ENCODE measurements around the gene FNTB.
A peak's percentile ranks its signal among the peaks of the same experiment; 100 is the strongest.
"Not testable (repeated sequence)": the region's sequence is repeated elsewhere in the genome, so short reads cannot be mapped to it uniquely, and the experiment has no call there.

FNTB gene

DNA sequence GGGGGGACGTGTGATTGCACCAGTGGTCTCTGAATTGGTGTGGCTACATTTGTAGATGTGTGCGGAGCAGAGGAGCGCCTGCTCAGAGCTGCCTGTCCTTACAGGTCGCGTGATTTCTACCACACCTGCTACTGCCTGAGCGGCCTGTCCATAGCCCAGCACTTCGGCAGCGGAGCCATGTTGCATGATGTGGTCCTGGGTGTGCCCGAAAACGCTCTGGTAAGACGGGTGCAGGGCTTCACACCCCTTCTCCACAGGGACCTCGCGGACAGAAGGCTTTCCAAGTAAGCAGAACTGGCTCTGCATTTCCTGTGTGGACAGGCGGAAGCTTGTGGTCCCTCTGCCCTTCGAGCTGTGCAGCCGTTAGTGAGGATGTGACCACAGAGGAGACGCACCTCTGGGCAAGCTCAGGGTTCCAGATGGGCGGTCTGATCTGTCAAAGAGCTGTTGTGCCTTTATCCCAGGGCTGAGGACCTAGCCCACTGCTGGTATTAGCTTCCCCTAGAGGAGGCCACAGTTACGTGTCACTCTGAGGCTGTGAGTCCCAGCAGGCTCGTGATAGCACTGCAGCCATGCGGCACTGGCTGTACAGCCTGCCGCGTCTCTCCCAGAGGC, 67.9 kb downstream of the FNTB start:
- DNase-seq: no peak

DNA sequence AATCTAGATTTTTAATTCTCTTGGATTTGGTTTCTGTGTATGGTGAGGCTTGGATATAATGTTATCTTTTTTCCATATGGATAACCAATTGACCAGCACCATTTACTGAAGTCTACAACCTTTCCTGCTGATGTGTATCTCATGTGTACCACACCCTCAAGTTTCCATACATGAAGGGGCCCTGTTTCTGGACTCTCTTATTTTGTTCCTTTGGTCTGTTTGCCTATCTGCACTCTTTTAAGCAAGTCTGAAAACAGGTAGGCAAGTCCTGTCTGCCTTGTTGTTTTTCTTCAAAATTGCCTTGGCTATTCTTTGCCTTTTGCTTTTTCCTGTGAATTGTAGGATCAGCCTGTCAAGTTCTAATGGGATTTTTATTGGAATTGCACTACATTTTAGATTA, 71.0 kb downstream of the FNTB start:
- no peak for DNase-seq

DNA sequence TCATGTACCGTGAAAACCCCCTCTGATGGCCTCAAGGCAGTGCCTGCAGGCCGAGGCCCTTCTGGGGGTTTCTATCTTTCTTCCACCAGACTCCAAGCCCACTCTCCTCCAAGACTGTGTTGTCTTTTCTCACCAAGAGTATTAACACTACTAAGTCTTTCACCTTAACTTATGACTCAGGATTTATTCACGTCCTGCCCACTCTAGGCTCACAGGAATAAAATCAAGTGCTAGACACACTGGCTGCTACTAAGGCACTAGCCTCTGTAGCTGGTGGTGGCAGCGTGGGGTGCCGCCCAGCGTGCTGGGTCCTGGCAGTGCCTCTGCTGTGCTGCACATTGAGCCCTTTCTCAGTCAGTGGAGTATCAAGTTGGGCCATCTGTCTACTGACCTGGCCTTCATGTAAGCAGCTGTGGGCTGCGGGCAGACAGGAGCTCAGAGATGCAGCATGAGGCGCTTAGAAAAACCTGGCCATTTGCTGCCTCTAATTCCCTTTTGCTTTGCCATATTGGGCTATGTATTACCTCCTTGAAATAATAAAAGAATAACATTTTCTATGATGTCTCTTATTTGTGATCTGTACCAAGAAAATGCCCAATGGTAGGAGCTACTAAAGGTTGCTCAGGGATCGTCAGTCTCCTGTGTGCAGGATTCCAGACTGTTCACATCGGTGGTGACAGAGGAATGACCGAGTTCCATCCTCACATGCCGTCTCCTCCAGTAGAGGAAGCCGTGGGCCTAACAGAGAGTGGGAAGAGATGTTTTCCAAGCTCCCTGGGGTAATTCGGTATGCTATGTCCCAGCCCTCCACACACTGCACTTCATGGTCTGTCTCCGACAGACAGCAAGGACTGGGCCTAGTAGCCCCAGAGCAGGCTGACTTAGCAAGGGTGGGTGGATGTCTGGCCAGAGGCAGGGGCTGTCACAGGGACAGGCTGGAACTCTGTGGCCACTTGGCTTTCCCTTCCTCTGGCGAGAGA, 75.7 kb downstream of the FNTB start:
- peak; percentile 3 for DNase-seq

DNA sequence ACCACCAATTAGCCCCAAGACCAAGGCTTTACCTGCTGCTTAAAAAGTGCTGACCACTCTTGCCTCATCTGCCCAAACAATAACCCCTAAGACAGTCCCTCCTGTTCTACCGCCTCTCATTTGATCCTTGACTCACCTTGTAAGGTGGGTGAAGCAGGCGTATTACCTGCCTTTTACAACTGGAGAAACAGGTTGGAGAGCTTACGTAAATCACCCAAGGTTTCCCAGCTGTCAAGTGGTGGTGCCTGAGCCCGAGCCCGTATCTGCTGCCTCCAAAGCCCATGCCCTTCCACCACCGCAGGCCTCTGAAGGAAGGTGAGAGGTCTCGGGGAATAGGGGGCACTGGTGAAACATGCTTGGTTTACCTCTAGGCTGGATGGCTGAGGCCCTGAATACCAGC, 79.0 kb downstream of the FNTB start:
- no peak for DNase-seq

DNA sequence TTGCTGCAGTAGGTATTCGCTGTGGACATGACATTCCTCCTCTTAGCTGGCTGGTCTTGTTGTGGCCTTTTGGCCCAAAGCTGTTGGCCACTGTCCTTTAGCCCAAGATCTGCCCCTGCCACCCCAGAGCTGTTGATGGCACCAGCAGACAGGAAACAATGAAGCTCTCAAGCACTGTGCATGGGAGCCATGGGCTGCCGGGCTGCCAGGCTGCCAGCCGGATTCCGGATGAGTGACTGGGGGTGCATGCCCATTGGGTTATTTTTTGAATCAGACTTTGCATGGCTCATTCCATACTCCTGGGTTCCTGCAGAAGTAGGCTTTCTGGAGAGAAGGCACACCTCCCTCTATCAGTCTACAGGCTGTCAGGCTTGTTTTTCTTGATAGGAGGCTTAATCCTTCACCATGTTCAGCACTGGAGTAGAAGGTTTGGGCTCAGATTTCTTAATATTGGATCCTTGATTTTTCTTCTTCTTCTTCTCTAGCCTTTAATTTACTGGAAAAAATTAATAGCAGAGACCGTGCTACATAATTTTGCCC, 83.2 kb downstream of the FNTB start:
- DNase-seq: no peak

DNA sequence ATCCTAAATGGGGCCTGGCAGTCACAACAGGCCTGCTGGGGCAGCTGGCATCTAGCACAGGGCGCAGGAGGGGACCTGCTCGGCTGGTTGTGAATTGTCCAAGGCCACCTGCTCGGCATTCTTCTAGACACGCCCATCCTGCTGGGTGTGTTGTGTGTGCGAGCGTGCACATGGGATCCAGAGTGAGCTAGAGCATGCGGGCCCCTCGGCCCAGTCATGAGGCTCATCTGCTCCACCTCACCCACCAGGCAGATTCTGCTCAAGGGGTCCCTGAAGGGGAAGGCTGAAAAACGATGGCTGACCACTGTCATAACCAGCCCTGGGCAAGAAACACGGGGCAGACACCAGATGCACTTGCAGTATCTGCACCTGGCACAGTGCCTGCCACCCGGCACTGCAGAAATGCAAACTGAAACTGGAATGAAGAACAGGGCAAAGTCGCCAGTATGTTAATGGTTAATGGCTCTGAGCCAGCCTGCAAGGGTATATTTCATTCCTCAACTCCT, 83.8 kb downstream of the FNTB start:
- DNase-seq: peak; percentile 13

DNA sequence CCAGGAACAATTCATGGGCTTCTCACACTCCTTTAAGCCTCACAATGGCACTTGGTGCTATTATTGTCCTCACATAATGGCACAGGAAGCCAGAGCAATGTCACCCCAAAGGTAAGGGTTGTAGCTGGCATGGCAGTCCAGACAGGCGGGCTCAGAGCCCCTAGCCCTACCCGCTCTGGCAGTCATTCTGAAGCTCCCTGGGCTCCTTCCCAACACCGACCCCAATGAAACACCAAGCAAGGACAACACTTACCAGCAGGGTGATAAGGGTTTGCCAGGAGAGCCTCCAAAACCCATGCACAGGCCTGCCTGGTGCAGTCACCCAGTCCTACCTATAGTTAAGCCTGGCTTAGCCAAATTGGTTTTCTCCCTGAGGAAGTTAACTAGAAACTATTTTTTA, 84.8 kb downstream of the FNTB start:
- DNase-seq: no peak

DNA sequence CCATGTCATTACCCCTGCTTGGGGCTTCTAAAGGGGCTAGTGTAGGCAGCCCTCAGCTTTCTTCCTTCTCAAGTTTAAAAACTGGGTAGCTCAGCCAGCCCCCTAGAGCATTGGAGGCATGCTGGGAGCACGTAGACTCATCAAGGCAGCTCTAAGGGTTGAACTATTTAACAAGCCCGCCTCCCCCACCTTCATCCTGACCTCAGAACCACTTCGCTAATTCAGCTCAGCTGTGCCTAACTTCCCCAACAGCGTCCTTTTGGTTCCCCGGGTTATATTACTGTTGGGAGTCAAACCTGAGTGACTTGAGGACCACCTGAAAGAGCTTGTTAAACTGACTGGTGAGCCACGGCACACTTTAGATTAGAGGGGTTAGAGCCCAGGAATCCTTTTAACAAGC, 85.6 kb downstream of the FNTB start:
- no peak for DNase-seq

DNA sequence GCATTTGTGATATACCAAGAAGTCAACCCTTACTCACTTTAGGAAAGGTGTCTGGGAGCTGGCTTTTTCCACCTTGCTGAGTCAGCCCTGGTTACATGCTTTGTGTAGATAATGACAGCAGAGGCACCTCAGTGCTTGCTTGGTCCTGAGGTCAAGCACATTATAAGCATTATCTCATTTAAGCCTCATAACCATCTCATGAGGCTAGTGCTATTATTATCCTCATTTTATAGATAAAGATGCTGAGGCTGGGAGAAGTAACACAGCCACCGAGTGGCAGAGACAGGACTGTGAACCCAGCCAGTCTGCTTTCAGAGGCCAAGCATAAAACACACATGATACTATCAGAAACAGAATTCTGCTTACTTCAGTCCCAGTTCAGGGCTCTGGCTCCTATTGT, 86.2 kb downstream of the FNTB start:
- no peak for DNase-seq

DNA sequence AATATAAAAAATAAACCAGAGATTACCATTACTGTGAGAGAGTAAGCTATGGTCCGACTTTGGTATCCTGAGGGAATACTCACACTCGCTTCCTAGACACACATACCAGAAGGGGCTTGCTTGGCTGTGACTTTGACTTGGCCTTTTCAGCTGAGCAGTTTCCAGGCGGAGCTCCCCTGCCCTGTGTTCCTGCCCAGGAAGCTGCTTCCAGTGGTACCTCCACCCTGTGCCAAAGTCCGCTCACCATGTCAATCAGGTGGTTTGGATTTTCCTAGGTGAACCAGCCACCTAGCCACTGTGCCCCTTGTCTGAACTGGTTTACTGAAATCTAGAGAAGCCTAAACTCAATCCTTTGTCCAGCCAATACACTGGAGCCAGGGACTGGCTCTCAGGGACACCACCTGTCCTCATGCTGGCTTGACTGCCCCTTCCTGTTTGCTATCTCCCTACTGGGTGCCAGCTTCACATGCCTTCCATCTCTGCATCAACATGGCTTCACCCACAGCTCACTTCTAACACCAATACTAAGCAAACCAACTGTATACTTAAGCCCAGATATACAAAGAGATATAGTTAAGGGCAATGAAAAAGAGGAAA, 87.0 kb downstream of the FNTB start:
- no peak for DNase-seq

DNA sequence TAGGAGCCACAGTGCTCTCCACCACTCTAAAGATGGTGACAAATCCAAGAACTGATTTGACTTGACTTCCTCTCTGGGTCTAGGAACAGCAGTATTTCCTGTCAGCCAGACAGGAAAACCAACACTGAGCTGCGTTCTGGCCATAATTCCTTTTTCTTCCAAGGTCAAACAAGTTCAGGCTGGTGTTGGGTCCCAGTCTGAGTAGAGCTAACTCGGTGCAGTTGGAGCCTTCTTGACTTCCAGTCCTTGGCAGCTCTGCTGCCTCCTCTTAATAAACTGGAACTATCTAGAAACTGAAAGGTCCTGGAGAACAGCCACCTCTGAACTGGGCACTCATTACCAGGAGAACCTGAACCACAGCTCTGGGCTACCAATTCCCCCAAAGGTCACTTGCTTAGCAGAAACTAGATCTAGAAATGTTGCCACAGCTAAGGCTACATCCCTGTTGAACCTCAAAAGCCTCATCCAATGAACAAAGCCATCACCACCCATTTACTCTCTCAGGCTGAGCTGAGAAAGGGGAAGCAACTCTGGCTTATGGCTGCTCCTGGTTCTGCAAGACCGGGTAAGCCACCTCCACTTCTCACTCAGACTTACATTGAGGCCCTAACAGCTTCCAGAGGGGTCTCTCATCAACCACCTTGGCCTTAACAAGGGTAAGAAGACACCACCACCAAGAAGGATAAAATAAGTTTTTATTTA, 87.9 kb downstream of the FNTB start:
- DNase-seq: no peak

DNA sequence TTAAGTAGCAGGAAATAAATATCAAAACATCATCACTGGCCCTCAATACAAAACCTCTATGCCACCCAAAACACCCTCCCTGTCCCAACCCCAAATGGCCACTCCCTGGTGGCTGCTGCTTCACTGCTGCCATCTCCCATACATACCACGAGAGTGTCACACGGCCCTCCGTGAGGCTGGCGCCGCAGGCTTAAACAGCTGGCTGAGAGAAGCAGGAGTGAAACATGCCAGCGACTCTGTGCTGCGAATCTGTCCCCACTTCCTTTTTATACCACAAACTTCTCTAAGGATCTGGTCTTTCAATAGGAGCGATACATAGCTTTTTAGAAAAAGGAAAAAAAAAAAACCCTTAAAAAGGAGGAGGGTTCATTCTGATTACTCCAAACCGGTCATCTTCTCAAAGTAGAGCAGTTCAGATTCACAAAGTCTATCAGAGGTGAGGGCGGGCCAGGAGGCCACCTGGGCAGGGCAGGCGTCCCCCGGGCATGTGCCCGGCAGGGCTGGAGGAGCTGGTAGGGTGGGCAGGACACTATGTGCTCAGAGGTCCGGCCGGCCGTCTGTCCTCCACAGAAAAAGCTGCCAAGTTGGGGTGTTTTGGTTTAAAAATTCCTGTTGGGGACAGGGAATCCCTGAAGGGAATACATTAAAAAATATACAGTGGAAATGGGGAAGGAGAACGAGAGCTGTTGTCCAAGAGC, 89.1 kb downstream of the FNTB start:
- no peak for DNase-seq

DNA sequence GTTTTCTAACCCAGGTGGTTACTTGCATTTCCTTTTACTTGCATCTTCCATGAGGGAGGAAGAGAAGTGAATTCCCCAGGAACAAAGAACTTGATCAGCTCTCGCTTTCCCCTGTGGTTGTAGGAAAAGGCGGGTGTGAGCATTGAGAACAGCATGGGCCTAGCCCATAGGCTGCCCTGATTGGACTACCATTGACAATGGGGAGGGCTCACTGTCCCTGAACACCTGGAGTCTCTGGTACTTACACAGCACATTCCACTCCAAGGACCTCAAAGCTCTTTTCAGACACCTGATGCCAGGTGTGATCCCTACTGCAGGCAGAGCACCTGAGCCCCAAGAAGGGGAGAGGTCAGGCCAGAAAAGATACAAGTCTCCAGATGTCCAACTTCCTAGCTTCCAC, 90.6 kb downstream of the FNTB start:
- no peak for DNase-seq

DNA sequence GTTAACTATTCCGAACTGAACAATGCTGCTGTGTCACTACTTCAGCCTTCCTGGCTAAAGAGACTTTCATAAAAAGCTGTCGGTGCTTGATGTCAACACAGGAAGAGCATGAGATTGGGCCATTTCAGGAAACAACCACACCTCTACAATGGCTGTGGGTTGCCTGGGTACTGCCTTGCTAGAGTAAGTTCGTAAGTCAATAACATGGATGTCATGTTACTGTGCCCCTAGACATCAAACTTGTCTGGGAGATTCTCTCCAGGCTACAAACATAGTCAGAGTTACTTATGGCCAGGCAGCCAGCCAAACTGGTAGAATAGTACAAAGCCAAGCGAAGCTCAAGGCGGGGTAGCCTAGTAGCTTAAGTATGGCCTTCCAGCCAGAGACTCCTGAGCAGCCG, 92.5 kb downstream of the FNTB start:
- DNase-seq: no peak

DNA sequence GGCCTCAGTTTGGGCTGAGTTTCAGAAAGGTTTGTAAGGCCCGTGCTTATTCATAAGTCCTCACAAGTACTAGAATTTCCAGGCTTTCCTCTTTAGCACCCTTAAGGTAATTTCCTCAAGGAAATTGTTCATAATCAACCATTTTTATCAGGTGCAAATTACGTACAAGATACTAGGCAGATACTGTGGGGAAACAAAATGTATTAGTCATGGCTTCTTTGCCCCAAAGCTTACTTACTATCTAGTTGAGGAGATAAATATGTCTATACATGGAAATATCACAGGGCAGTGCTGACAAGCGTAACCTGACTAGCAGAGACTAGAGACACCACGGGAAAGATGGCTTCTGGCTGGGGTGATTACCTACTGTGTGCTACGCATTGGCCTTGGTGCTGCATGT, 93.1 kb downstream of the FNTB start:
- DNase-seq: no peak

DNA sequence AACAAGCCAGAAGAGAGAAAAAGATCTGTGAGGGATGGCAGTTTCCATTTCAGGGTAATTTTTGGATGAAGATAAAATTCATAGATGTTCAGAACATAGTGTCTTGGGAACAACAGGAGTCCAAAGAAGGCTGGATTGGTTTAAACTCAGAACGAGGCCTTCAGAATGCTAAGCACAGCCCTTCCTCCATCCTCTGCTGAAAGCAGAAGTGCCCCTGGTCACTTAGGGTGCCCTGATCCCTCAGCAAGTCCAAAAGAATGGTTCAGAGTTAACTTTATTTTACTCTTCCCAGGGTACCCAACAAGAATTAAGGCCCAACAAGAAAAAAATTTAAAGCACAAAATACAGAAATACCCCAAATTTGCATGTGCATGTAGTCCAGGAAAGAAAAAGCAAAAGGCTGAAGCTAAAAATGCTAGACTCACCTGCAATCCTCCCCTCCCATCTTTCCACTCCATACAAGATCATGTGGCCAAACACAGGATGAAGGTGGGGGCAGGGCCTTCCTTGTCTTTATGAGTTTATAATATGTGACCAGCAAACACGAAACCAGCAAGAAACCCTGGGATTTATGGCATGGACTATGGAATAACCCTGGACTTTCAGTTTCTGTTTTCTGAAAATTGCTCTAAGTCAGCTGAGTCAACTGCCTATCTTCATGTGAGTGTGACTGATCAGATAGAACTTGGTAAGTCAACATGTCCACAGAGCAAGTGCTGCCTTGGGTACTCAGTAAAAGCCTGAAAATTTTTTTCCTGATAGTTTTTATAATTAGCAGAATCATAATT, 94.5 kb downstream of the FNTB start:
- no peak for DNase-seq

DNA sequence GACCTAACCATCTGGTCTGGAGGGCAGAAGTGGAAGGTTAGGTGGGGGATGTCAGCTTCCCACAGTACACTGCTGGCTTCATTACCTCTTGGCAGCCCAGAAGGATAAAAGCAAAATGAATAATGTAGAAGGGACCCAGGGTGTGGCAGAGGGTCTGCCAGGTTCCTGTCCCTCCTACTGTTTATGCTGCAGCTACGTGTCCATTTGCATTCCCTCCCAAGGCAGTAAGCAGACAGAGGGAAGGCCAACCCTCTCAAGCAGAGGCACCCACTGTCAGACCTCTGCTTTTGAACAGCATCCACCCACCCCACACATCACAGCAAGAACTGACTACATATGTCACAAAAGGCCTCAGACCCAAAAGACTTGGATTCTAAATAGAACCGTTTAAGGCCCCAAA, 96.2 kb downstream of the FNTB start:
- no peak for DNase-seq

DNA sequence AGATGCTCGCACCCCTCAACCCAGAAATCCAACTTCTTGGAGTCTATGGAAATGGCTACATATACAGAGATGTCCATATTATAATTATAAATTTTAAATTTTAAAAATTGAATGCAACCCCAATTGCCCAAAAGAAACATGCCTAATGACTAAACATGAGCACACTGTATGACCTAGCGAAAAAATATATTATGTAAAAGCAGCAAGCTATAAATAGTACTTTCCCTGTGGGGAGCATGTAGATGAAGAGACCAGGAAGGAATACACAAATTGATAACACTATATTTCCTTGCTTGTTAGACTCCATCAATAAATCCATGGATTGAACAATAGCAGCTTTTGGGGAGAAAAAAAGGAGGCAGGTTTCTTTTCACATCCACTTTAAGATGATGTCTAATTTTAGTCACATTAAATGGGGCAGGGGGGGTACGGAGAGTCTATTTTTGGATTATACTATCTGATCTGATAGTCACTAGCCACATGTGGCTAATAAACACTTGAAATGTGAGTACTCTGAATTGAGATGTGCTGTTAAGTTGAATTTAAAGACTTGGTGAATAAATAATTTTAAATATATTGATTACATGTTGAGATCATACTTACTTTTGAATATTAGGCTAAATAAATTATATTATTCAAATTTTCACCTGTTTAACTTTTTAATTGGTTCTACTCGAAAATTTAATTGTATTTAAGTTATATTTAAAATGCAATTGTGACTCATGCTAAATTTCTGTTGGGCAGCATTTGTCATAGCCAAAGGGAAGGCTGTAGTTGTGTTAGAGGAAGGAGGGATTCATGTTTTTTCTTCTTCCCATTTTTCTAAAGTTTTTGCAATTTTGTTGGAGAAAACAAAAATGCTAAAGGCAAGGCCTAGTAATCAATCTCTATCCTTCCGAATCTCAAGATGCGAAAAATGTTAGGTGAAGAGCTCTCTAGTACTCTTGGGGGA, 98.1 kb downstream of the FNTB start:
- no peak for DNase-seq

DNA sequence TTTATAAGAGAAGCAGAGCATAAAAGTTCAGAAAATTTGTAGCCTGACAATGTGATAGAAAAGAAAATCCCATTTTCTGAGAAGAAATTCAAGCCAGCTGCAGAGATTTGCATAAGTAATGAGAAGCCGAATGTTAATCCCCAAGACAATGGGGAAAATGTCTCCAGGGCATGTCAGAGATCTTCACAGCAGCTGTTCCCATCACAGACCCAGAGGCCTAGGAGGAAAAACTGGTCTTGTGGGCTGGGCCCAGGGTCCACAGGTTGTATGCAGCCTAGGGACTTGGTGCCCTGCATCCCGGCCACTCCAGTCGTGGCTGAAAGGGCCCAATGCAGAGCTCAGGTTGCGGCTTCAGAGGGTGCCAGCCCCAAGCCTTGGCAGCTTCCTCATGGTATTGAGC, 100.0 kb downstream of the FNTB start:
- DNase-seq: not testable (repeated sequence)

DNA sequence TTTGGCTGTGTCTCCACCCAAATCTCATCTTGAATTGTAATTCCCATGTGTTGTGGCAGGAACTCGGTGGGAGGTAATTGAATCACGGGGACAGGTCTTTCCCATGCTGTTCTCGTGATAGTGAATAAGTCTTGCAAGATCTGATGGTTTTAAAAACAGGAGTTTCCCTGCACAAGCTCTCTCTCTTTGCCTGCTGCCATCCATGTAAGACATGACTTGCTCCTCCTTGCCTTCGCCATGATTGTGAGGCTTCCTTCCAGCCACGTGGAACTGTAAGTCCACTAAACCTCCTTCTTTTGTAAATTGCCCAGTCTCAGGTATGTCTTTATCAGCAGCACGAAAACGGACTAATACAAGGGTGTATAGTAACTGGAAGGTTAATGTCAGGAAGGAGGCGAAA, 101.1 kb downstream of the FNTB start:
- DNase-seq: not testable (repeated sequence)
